ENCODE measurements around the gene B3GNT2.

DNA sequence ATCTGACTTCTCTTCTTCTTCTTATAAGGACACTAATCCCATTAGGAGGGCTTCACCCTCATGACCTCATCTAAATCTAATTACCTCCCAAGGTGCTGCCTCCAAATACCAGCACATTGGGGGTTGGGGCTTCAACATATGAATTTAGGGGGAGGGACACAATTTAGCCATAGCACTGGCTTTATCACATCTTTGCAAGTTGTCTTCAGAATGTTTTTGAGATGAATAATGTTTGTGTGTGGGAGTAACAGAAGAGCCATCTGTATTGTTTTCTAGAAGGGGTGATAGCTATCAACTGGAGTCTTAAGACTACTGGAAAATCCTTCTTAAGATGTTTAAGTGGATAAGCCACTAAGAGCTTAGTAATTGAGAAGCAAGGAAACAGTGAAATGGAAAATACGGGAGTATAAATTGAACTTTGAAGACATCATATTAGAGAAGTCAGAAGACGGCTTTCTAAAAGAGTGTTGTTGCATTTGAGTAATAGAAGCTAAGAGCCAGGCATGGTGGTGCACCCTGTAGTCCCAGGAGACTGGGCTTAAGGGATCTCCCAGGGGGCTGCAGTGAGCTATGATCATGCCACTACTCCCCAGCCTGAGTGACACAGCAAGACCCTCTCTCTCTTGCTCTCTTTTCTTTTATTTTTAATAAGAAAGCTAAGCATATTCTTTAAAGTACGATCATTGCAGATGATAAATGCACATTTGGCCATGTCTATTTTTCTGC is 32.6 kb upstream of the B3GNT2 start:
- TF ChIP-seq CTCF (IDR thresholded peaks at IDR 0.05) (no peak), POLR2AphosphoS5 (IDR thresholded peaks at IDR 0.05; ENCODE audit: low read depth, low read length) (no peak), SIN3A (IDR thresholded peaks at IDR 0.05; ENCODE audit: borderline replicate concordance, insufficient read depth, low read depth, low read length) (no peak), TCF7L2 (IDR thresholded peaks at IDR 0.05; ENCODE audit: low read depth, low read length) (no peak)
- TF ChIP-seq, protein P1, sequence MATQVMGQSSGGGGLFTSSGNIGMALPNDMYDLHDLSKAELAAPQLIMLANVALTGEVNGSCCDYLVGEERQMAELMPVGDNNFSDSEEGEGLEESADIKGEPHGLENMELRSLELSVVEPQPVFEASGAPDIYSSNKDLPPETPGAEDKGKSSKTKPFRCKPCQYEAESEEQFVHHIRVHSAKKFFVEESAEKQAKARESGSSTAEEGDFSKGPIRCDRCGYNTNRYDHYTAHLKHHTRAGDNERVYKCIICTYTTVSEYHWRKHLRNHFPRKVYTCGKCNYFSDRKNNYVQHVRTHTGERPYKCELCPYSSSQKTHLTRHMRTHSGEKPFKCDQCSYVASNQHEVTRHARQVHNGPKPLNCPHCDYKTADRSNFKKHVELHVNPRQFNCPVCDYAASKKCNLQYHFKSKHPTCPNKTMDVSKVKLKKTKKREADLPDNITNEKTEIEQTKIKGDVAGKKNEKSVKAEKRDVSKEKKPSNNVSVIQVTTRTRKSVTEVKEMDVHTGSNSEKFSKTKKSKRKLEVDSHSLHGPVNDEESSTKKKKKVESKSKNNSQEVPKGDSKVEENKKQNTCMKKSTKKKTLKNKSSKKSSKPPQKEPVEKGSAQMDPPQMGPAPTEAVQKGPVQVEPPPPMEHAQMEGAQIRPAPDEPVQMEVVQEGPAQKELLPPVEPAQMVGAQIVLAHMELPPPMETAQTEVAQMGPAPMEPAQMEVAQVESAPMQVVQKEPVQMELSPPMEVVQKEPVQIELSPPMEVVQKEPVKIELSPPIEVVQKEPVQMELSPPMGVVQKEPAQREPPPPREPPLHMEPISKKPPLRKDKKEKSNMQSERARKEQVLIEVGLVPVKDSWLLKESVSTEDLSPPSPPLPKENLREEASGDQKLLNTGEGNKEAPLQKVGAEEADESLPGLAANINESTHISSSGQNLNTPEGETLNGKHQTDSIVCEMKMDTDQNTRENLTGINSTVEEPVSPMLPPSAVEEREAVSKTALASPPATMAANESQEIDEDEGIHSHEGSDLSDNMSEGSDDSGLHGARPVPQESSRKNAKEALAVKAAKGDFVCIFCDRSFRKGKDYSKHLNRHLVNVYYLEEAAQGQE (IDR thresholded peaks at IDR 0.05; ENCODE audit: insufficient read depth in 1 of 2, low read depth in 2 of 2, low read length in 1 of 2) = no peak
